Measurements from ENCODE around the gene GHR. TPM values are rescaled to one million over a fixed set of nuclear protein-coding genes. Genes with fewer than 3 reads are reported as not detected.

Gene GHR
- total RNA-seq, 1 donor, result 5.4 TPM

- Histone ChIP-seq H3K27ac (ENCODE audit: low read depth, low read length) (no peak overlapping the region), H3K79me2 (ENCODE audit: insufficient read depth, low read length) (no peaks in the 10 kb centered on the region), H3K4me2 (ENCODE audit: insufficient read depth, low read length) (no peak overlapping the region), H4K20me1 (ENCODE audit: insufficient read depth, low read length) (no peaks in the 10 kb centered on the region), H3K36me3 (ENCODE audit: insufficient read depth, low read length) (no peaks in the 10 kb centered on the region), H3K9me3 (ENCODE audit: low read depth, low read length) (no peaks in the 10 kb centered on the region), H3K4me1 (ENCODE audit: insufficient read depth, low read length) (no peaks in the 10 kb centered on the region), H2AFZ (ENCODE audit: low read length) (no peak overlapping the region), H3K27me3 (ENCODE audit: insufficient read depth, low read length) (no peaks in the 10 kb centered on the region), H3K4me3 (ENCODE audit: insufficient read depth, low read length) (no peak overlapping the region)
- peak; percentile 45 for TF ChIP-seq CTCF (IDR thresholded peaks at IDR 0.05; ENCODE audit: extremely low read depth, low read depth, low read length)
- no peak for DNase-seq (ENCODE audit: insufficient read length, low spot score, missing footprints)
Observed at GRCh38 chr5:42636425-42636824, 213.2 kb downstream of the GHR start.

DNA sequence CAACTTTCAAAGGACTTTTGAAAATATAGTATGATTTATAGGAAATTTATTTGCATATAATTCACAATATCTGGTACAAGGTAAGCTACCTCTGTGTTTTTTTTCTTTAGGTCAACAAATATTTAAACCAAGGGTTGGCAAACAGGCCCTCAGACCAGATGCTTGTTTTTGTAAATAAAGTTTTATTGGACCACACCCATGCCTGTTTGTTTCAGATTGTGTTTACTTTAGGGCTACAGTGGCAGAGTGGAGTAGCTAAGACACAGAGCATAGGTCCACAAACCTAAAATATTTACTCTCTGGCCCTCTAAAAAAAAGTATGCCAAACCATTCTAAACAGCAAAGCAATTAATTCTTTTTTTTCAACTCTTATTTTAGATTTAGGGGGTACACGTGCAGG, 213.7 kb downstream of the GHR start:
- no peak overlapping the region for H2AFZ ChIP-seq (ENCODE audit: low read length)
- H3K4me3 ChIP-seq (ENCODE audit: insufficient read depth, low read length), result no peak overlapping the region
- DNase-seq (ENCODE audit: insufficient read length, low spot score, missing footprints), result no peak
- no peak overlapping the region for H3K4me2 ChIP-seq (ENCODE audit: insufficient read depth, low read length)
- H3K27ac ChIP-seq (ENCODE audit: low read depth, low read length), result no peak overlapping the region
- H3K36me3 ChIP-seq (ENCODE audit: insufficient read depth, low read length), result no peaks in the 10 kb centered on the region
- H3K79me2 ChIP-seq (ENCODE audit: insufficient read depth, low read length), result no peaks in the 10 kb centered on the region
- no peak for TF ChIP-seq CTCF (IDR thresholded peaks at IDR 0.05; ENCODE audit: extremely low read depth, low read depth, low read length)
- no peaks in the 10 kb centered on the region for H3K4me1 ChIP-seq (ENCODE audit: insufficient read depth, low read length)
- H3K27me3 ChIP-seq (ENCODE audit: insufficient read depth, low read length), result no peaks in the 10 kb centered on the region
- H3K9me3 ChIP-seq (ENCODE audit: low read depth, low read length), result no peaks in the 10 kb centered on the region
- H4K20me1 ChIP-seq (ENCODE audit: insufficient read depth, low read length), result no peaks in the 10 kb centered on the region

DNA sequence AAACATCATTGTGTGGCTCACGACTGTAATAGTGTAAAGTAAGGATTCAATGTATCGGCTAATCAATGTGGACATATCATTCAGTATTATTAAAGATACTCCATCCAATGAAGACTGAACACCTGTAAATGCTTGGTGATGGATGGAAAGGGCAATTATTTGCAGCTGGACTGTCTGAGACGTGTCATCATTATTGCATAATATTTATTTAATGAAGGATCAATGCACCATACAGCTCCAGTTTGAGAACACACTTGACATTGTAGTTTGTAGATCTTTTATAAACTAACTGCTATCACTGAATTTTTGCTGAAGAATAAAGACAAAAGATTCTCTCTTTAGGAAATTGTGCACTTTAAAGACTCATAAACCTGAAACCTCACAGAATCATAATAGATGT, 215.7 kb downstream of the GHR start:
- no peak overlapping the region for H3K27ac ChIP-seq (ENCODE audit: low read depth, low read length)
- H3K79me2 ChIP-seq (ENCODE audit: insufficient read depth, low read length), result no peaks in the 10 kb centered on the region
- no peaks in the 10 kb centered on the region for H3K4me1 ChIP-seq (ENCODE audit: insufficient read depth, low read length)
- H3K9me3 ChIP-seq (ENCODE audit: low read depth, low read length), result no peaks in the 10 kb centered on the region
- no peak for TF ChIP-seq CTCF (IDR thresholded peaks at IDR 0.05; ENCODE audit: extremely low read depth, low read depth, low read length)
- H3K4me3 ChIP-seq (ENCODE audit: insufficient read depth, low read length), result no peak overlapping the region
- H2AFZ ChIP-seq (ENCODE audit: low read length), result no peak overlapping the region
- no peaks in the 10 kb centered on the region for H3K27me3 ChIP-seq (ENCODE audit: insufficient read depth, low read length)
- no peak for DNase-seq (ENCODE audit: insufficient read length, low spot score, missing footprints)
- no peaks in the 10 kb centered on the region for H4K20me1 ChIP-seq (ENCODE audit: insufficient read depth, low read length)
- no peak overlapping the region for H3K4me2 ChIP-seq (ENCODE audit: insufficient read depth, low read length)
- H3K36me3 ChIP-seq (ENCODE audit: insufficient read depth, low read length), result no peaks in the 10 kb centered on the region

- Histone ChIP-seq H3K27ac (ENCODE audit: low read depth, low read length) (no peak overlapping the region), H4K20me1 (ENCODE audit: insufficient read depth, low read length) (no peaks in the 10 kb centered on the region), H3K4me3 (ENCODE audit: insufficient read depth, low read length) (no peak overlapping the region), H3K27me3 (ENCODE audit: insufficient read depth, low read length) (no peaks in the 10 kb centered on the region), H3K9me3 (ENCODE audit: low read depth, low read length) (no peaks in the 10 kb centered on the region), H3K4me1 (ENCODE audit: insufficient read depth, low read length) (no peaks in the 10 kb centered on the region), H3K36me3 (ENCODE audit: insufficient read depth, low read length) (no peaks in the 10 kb centered on the region), H2AFZ (ENCODE audit: low read length) (no peak overlapping the region), H3K4me2 (ENCODE audit: insufficient read depth, low read length) (no peak overlapping the region), H3K79me2 (ENCODE audit: insufficient read depth, low read length) (no peaks in the 10 kb centered on the region)
- DNase-seq (ENCODE audit: insufficient read length, low spot score, missing footprints), result no peak
- TF ChIP-seq CTCF (IDR thresholded peaks at IDR 0.05; ENCODE audit: extremely low read depth, low read depth, low read length), result no peak
Observed at GRCh38 chr5:42640835-42641234, 217.6 kb downstream of the GHR start.

All from osteoblast (primary cell).